Lower lobe of right lung (tissue), 2 donors: ENCODE data around the gene B3GALT5. TPM values are rescaled to one million over a fixed set of nuclear protein-coding genes. Genes with fewer than 3 reads are reported as not detected.
"Not testable (repeated sequence)": the region's sequence is repeated elsewhere in the genome, so short reads cannot be mapped to it uniquely, and the experiment has no call there.

Source experiments
- ATAC-seq, 2 donors: fragments of 200-7000 bp; cut with Tn5 transposase; one replicate each; pipeline ENCODE4 v1.9.1; 2020 to 2022; ENCODE audit warnings: mild to moderate bottlenecking in 2 of 2, moderate library complexity in 2 of 2
- DNase-seq: peaks from one replicate; pipeline ENCODE4 v3.0.0-alpha.2; 2020
- H3K27ac ChIP-seq: fragments of 200-600 bp; one replicate; pipeline ENCODE4 v1.8.0; 2022
- H3K27me3 ChIP-seq: fragments of 200-600 bp; one replicate; pipeline ENCODE4 v1.8.0; 2022; ENCODE audit warnings: low read depth
- H3K36me3 ChIP-seq: fragments of 200-600 bp; one replicate; pipeline ENCODE4 v1.8.0; 2022; ENCODE audit warnings: mild to moderate bottlenecking
- H3K4me1 ChIP-seq: fragments of 200-600 bp; one replicate; pipeline ENCODE4 v1.8.0; 2022
- H3K4me3 ChIP-seq: fragments of 200-600 bp; one replicate; pipeline ENCODE4 v1.8.0; 2022; ENCODE audit warnings: mild to moderate bottlenecking
- H3K9me3 ChIP-seq: fragments of 200-600 bp; one replicate; pipeline ENCODE4 v1.8.0; 2022
- CTCF ChIP-seq: fragments of 200-600 bp; IDR thresholded peaks from one replicate; pipeline ENCODE4 v1.8.0; 2022; ENCODE audit warnings: antibody characterized with exemption, mild to moderate bottlenecking
- intact Hi-C: fragments of 100-400 bp; cut with DNase I; formaldehyde crosslinking; loops from one replicate; pipeline ENCODE4 v1.11.0; 2022
- total RNA-seq: library from RNA; stranded (reverse); fragmentation: NEBNext Ultra II Directional; extraction: Animal tissue kit (Norgen Biotek cat#: 25700); gene quantifications from one replicate; pipeline ENCODE4 v1.2.1, GENCODE V29; 2021
- donor health status: DM: no; HTN: yes; CAD: no; lungs with severe emphysema.

Gene B3GALT5
- total RNA-seq, 1 donor from 2014 or later, result 1.5 TPM

- no peak overlapping the region for H3K27ac ChIP-seq
- no peaks in the 10 kb centered on the region for H3K36me3 ChIP-seq
- peaks cover 3% of the 10 kb centered on the region for H3K27me3 ChIP-seq
- no peaks in the 10 kb centered on the region for H3K9me3 ChIP-seq
- TF ChIP-seq CTCF, result no peak
- DNase-seq (no peak), ATAC-seq (no peak)
- no peaks in the 10 kb centered on the region for H3K4me1 ChIP-seq
- intact Hi-C loops, result no loop called here
- H3K4me3 ChIP-seq, result no peak overlapping the region
These were observed 36.1 kb upstream of the B3GALT5 start for GRCh38 chr21:39576518-39577128.

GRCh38 chr21:39579734-39580332, 32.9 kb upstream of the B3GALT5 start:
- Histone ChIP-seq H3K36me3 (no peaks in the 10 kb centered on the region), H3K27ac (no peak overlapping the region), H3K4me3 (no peak overlapping the region), H3K27me3 (no peaks in the 10 kb centered on the region), H3K4me1 (no peaks in the 10 kb centered on the region), H3K9me3 (no peaks in the 10 kb centered on the region)
- intact Hi-C loops, result no loop called here
- no peak for TF ChIP-seq CTCF
- ATAC-seq (no peak), DNase-seq (no peak)

- no peak overlapping the region for H3K27ac ChIP-seq
- intact Hi-C loops, result no loop called here
- DNase-seq (no peak), ATAC-seq (no peak)
- no peaks in the 10 kb centered on the region for H3K36me3 ChIP-seq
- no peaks in the 10 kb centered on the region for H3K4me1 ChIP-seq
- TF ChIP-seq CTCF, result no peak
- no peaks in the 10 kb centered on the region for H3K9me3 ChIP-seq
- H3K4me3 ChIP-seq, result no peak overlapping the region
- no peaks in the 10 kb centered on the region for H3K27me3 ChIP-seq
These were observed 32.0 kb upstream of the B3GALT5 start for GRCh38 chr21:39580744-39581143.

GRCh38 chr21:39581414-39581813, 31.3 kb upstream of the B3GALT5 start:
- H3K4me3 ChIP-seq, result no peak overlapping the region
- ATAC-seq, result no peak
- H3K27me3 ChIP-seq, result no peaks in the 10 kb centered on the region
- no peak for TF ChIP-seq CTCF
- H3K36me3 ChIP-seq, result no peaks in the 10 kb centered on the region
- intact Hi-C loops, result no loop called here
- DNase-seq, result no peak
- no peak overlapping the region for H3K27ac ChIP-seq
- no peaks in the 10 kb centered on the region for H3K9me3 ChIP-seq
- no peaks in the 10 kb centered on the region for H3K4me1 ChIP-seq

- intact Hi-C loops, result no loop called here
- H3K27me3 ChIP-seq, result no peaks in the 10 kb centered on the region
- no peaks in the 10 kb centered on the region for H3K9me3 ChIP-seq
- ATAC-seq, result no peak
- DNase-seq, result no peak
- no peaks in the 10 kb centered on the region for H3K36me3 ChIP-seq
- TF ChIP-seq CTCF, result no peak
- H3K27ac ChIP-seq, result no peak overlapping the region
- H3K4me1 ChIP-seq, result no peaks in the 10 kb centered on the region
- no peak overlapping the region for H3K4me3 ChIP-seq
These were observed 30.0 kb upstream of the B3GALT5 start for GRCh38 chr21:39582749-39583148.

- DNase-seq, H3K27me3 ChIP-seq, H3K27ac ChIP-seq, H3K4me1 ChIP-seq, ATAC-seq, intact Hi-C loops, H3K9me3 ChIP-seq, H3K4me3 ChIP-seq, H3K36me3 ChIP-seq: not testable (repeated sequence)
These were observed 29.2 kb upstream of the B3GALT5 start for GRCh38 chr21:39583586-39583985.
